Astrocyte of the hippocampus (primary cell): Measurements from ENCODE around the gene LRRC27.
"Not testable (repeated sequence)": the region's sequence is repeated elsewhere in the genome, so short reads cannot be mapped to it uniquely, and the experiment has no call there.

Experiments used
- DNase-seq: peaks from one replicate; pipeline ENCODE4 v3.0.0; 2011; ENCODE audit warnings: low read depth, low spot score

The LRRC27 gene

DNA sequence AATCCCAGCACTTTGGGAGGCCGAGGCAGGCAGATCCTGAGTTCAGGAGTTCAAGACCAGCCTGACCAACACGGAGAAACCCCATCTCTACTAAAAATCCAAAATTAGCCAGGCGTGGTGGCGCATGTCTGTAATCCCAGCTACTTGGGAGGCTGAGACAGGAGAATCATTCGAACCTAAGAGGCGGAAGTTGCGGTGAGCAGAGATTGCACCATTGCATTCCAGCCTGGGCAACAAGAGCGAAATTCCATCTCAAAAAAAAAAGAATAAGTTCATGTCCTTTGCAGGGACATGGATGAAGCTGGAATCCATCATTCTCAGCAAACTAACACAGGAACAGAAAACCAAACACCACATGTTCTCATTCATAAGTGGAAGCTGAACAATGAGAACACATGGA, 17.1 kb upstream of the LRRC27 start:
- not testable (repeated sequence) for DNase-seq

DNA sequence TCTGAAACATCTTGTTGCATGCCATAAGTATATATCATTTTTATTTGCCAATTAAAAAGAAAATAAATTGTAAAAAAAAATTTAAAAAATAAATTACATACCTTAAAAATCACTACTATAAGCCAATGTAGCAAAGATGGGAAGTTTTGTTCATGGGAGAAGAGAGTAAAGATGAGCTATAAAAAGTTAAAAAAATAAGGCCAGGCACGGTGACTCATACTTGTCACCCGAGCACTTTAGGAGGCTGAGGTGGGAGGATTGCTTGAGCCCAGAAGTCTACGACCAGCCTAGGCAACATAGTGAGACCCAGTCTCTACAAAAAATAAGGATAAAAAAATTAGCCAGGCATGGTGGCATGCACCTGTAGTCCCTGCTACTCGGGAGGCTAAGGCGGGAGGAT, 15.9 kb upstream of the LRRC27 start:
- no peak for DNase-seq

DNA sequence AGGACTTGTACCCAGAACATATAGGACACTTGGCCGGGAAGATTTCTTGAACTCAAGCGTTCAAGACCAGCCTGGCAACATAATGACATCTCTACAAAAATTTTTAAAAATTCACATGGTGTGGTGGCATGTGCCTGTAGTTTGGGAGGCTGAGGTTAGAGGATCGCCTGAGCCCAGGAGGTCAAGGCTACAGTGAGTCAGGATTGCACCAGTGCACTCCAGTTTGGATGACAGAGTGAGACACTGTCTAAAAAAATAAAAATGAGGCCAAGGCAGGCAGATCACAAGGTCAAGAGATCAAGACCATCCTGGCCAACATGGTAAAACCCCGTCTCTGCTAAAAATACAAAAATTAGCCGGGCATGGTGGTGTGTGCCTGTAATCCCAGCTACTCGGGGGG, 14.5 kb upstream of the LRRC27 start:
- DNase-seq = not testable (repeated sequence)

DNA sequence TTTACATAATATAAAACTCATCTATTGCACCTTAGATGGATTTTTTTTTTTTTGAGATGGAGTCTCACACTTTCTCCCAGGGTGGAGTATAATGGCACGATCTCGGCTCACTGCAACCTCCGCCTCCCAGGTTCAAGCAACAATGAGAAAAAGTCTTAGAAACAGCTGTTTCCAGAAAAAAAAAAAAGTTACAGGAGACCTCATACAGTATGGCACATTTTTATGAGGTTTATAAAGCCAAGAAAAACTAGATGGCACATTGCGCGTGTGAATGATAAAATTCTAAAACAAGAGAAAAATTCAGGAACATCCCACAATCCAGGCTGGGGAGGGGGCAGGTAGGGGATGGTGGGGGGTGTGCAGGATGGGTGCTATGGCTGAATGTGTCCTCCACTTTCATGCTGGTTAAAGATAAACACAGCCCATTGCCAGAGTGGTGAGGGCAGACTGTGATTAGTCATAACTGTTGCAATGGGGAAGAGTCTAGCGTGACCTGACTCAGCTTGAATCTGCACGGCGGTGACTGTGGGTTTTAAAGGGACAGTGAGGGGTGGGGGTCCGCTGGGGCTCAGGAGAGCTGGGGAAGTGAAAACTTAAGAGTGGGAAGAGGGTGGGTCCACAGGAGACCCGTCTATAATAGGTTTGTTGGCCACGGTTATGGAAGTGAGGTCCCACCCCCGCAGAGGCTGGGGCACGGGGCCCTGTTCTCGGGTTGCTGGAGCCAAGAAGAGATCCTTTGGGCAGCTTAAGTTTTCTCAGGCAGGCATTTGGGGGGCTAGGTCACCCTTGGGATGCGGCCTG, 11.9 kb upstream of the LRRC27 start:
- DNase-seq = peak; percentile 86

DNA sequence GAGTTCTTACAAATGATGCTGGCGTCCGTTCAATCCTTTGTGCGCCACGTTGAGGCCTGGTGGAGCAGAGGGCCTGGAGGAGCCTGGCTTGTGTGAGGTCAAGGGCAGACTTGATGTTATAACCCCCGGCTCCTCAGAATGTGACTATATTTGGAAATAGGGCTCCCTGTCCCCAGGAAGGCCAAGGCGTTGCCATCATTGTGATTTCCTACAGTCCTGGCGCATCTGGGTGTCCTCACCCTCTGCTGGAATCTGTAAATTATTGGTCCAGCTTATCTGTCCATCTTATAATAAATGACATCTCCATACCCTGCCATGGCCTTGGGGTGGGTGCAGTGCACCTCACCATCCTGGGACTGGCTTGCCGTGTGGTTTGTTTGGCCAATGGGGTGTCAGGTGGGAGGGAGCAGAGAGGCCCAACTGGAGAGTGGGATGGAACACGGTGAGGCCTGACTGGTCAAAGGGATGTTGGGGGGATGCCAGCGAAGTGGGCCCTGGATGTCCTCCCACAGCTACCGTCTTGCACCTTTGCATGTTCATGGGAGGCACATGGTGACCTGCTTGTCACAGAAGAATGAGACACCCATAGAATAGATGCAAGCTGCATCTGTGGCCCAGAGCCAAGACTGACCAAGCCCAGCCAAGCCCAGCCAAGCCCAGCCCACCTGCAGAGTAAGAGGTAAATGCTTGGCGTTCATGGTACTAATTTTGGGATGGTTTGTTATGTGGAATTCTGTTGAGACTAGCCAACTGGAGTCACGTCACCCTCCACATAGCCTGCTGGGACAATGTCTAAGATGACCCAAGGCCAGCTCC, 11.1 kb upstream of the LRRC27 start:
- no peak for DNase-seq

DNA sequence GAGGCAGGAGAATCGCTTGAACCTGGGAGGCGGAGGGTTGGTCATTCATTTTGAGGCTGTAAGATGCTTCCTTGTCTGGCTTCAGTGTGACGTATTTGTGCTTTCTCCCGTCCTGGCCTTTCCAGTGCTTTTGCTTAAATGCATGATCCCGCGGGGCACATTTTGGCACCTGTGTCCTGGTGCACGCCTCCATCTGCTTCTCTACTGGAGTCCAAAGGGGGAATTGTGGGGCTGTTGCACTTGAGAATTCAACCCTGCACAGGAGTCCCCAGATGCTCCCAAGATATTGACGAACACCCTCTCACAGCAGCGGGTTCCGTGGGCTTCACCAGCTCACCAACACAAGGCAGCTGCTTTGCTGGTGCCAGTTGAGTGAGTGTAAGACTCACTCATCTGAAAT, 10.3 kb upstream of the LRRC27 start:
- no peak for DNase-seq

DNA sequence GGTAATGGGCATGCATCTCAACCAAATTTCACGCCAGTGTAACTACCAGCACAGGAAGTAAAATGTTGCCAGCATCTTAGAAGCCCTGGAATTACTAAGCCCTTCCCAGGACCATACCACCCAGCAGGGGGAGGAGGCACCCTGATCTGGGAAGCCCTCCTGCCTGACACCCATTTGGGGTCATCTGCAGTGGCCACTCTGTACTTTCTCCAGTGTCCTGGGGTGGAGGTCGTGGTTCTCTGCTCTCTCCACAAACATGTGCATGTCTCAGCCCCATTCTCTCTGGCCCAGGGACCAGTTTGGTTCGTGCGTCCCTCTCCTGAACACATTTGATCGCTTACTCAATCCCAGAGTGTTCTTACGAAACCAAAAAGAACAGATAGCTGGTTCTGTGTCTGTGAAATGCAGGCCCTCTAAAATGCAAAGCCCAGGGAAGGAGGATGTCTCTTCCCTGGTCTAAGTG, 9.4 kb upstream of the LRRC27 start:
- DNase-seq = no peak

DNA sequence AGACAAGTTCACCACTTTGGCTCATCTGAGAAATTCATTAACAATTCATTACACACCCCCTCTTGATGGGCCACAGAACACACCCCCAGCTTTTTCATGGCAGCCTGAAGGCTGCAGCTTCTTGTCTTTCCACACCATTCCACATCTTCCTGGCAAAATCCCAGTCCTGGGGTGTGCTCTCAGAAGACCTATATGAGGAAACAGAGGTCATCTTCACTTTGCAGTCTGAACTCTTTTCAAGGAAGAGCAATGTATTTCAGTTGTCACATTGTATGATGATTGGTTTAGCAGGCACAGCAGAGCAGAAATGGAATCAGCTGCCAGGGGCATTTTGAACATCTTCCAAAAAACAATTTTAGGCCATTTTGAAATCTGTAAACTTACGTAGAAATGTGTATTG, 7.8 kb upstream of the LRRC27 start:
- no peak for DNase-seq

DNA sequence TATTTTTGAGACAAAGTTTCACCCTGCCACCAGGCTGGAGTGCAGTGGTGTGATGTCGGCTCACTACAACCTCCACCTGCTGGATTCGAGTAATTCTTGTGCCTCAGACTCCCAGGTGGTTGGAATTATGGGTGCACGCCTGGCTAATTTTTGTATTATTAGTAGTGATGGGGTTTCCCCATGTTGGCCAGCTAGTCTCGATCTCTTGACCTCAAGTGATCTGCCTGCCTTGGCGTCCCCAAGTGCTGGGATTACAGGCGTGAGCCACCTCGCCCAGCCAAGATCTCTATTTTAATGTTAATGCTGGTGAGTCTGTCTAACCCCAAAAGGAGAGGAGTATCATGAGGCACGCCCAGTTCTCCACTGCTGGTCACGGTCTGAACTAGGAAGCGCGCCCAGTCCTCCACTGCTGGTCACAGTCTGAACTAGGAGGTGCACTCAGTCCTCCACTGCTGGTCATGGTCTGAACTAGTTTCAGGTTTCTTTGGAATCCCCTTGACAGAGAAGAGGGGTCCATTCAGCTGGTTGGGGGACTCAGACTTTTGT, 5.6 kb upstream of the LRRC27 start:
- DNase-seq = no peak

DNA sequence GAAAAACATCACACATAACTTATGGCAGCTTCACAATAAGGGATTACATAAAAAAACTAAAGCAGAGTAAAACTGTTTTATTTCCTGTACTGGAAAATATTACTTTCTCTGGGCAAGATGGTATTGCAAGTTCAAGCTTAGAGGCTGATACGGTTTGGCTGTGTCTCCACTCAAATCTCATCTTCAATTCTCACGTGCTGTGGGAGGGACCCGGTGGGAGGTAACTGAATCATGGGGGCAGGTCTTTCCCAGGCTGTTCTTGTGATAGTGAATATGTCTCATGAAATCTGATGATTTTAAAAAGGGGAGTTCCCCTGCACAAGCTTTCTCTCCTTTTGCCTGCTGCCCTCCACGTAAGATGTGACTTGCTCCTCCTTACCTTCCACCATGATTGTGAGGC, 5.1 kb upstream of the LRRC27 start:
- DNase-seq = no peak

DNA sequence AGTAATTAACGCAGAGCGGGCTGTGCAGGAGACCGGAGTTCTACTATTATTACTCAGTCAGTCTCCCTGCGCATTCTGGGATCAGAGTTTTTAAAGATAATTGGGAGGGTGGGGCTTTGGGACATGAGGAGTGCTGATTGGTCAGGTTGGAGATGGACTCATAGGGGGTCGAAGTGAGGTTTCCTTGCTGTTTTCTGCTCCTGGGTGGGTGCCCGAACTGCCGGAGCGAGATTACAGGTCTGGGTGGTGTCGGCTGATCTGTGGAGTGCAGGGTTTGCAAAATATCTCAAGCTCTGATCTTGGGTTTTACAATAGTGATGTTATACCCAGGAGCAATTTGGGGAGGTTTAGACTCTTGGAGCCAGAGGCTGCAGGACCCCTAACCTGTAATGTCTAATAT, 3.9 kb upstream of the LRRC27 start:
- no peak for DNase-seq

DNA sequence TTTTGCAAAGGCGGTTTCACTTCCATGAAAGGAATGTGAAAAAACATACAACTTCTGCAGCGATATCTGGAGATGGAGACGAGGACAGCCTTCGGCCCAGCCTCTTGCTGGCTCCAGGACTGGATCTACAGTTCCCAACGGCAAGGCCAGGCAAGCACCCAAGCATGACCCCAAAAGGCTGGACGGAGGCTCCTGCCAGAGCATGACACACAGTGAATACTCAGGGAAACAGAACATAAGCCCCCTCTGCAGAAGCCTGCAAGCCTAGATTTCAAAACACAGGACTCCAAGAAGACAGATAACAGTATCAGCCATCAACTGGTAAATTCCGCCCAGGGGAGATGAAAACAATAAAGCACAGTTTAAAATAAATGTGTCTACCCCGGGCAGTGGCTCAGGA, 3.3 kb upstream of the LRRC27 start:
- no peak for DNase-seq

DNA sequence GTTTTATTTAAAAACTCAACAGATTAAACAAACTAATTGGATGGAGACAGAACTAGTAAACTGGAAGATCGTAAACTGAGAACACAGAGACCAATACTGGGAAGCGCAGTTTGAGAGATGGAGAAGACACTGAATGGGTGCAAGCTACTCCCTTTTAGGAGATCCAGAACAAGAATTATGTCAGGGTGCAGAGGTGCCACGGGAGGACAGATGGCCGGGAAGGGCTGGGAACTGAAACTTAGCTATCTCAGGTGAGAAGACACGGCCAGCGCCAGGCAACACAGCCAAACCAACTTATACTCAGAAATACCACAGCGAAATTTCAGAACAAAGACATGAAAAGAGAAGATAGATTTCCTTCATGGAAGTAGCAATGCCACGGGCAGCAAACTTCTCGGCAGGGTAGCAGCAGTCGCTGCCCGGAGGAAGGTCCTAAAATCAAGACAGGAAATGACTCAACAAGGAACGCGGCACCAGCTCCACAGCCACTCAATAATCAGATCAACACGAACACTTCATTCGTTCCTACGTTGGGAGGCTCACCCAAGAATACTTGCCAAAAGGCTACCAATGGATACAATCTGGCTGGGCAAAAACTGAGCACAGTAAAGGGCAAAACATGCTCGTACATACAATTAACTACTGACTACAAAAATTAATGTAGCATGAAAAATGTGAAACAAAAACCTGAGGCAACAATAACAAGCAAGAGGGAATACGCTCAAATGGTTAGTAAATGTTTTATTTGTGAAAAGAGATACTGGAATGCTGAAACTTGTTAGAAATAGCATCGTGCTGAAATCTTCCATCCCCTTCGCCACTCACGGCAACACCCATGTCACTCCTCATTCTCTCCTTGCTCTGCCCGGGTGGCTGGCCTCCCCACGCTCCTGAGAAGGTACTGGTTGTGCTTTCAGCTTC, 2.2 kb upstream of the LRRC27 start:
- DNase-seq = peak; percentile 51

DNA sequence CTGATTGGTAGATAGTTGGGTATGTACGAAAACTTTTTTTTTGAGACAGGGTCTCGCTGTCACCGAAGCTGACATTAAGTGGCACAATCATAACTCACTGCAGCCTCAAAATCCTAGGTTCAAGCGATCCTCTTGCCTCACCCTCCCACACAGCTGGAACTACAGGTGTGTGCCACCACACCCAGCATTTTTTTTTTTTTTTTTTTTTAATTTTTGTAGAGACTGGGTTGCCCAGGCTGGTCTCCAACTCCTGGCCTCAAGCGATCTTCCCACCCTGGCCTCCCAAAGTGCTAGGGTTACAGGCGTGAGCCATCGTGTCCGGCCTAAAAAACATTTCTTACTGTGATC, 1.5 kb upstream of the LRRC27 start:
- no peak for DNase-seq

DNA sequence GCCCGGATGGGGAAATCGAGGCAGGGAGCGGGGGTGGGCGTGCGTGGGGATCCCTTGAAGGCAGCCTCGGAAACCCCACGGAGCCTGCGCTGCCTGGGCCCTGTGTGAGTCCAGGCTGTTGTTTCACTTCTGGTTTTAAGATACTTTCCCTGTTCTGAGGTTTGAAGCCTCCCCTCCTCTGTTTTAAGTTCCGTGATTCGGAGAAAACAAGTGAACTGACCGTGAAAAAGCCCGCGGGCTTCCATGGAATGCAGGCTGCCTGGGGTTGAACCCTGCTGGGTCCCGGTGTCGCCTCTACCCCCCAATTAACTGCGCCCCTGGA, 401 bp downstream of the LRRC27 start:
- DNase-seq = no peak

DNA sequence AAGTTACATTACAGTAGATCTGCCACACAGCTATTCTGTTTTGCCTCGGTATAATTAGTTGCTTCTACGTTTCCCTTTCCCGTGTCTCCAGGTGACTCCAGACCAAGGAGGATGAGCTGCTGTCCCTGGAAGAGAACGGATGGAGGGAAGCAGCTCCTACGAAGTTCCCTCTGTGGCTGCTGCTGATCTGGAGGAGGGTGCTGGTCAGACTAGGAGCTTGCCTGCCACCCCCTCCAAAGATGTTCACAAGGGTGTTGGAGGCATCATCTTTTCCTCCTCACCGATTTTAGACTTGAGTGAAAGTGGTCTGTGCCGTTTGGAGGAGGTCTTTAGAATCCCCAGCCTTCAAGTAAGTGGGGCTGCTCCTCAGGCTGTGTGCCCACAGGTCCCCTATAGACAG, 1.4 kb downstream of the LRRC27 start:
- DNase-seq = no peak

DNA sequence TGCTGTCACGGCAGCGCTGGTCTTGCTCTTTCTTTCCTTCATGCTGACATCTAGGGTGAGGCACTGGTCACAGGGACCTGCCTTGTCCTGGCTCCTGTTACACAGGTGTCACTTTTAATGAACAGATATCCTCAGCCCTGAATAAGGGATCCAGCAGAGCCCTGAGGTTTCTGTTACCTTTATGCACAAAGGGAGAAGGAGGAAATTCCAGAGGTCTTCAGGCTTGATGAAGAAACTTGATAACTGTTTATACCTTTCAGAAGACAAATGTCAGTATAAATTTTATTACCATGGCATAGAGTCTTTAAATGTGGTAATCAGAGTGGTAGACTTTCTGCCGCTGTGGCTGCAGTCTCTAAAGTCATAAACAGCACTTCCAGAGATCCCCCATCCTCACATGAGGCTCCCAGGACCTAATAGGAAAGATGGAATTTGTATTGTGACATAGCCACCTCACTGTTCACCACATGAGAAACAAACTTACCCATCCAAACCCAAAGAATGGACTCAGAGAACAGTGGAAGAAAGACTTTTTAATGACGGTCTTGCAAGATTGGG, 2.7 kb downstream of the LRRC27 start:
- DNase-seq = no peak

DNA sequence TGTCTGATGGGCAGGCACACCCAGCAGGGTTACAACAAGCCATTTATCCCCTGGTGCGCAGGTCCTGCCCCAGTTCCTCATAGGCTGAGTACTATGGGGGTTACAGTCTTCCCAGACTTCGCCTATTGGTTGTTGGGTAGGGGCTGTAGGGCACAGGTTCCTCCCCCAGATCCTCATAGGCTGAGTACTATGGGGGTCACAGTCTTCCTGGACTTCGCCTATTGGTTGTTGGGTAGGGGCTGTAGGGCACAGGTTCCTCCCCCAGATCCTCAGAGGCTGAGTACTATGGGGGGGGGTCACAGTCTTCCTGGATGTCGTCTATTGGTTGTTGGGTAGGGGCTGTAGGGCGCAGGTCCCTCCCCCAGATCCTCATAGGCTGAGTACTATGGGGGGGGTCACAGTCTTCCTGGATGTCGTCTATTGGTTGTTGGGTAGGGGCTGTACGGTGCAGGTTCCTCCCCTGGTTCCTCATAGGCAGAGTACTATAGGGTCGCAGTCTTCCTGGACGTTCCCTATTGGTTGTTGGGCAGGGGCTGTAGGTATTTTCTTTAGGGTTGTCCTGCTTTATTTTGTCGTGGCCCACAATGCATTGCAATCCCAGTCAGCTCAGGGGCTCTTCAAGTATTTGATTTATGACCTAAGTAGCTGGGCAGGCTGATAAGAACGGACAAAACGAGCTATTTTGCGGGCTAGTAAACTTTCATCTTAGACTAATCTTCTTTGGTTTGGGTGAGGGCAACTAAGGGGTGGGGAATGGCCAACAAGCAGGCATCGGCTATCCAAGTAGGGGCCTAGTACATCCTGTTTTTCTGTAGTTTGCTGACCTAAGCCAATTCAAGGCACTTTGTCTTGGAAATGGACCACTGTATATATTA, 3.4 kb downstream of the LRRC27 start:
- no peak for DNase-seq

DNA sequence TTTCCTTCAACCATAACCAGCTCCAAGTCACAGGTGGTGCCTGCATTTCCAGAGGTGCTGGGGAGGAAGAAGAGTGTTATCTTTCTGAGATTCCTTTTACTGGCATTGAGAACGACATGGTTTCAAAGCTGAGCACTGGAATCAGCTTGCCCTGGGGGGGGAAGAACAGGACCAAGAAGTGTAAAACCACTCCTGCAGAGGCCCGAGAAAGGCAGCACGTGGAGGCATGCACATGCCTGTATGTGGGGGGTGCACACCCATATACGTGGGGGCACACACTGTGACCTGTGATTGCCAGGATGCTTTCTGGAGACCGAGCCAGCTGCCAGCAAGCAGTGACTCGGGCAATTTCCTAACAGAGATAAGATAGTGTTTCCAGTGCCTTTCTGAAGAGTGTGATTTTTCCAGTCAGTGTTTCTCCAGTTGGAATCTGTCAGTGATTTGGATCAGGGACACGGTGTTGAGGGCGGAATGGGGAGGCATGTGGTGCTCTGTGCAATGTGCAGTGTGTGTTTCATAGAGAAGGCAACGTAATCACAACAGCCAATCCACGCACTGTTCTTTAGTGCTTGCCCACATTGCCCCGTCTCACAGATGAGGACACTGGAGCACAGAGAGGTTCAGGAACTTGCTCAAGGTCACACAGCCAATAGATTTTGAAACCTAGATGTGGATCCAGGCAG, 4.2 kb downstream of the LRRC27 start:
- DNase-seq = no peak

DNA sequence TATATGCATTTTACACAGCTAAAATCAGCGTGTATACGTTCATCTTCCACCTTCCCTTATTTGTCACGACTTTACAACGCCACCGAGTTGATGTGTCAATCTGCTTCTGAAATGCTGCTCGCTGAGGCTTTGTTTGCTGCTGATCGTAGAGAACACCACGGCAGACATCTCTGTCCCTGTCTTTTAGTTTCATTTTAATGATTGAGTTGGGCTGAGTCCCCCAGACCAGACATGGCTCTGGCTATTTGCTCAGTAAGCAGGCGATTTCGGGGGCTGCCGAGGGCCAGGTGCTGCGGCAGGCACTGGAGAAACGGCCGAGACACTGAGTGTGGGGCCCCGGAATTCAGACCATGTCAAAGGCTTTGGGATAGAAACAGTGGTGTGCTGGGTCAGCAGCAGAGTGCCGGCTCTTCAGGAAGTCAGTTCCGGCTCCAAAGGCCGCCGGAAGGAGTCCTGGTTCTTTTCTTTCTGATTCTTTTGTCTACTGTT, 5.0 kb downstream of the LRRC27 start:
- DNase-seq = peak; percentile 37
